Measurements from ENCODE around the gene CDK13.

The CDK13 gene

DNA sequence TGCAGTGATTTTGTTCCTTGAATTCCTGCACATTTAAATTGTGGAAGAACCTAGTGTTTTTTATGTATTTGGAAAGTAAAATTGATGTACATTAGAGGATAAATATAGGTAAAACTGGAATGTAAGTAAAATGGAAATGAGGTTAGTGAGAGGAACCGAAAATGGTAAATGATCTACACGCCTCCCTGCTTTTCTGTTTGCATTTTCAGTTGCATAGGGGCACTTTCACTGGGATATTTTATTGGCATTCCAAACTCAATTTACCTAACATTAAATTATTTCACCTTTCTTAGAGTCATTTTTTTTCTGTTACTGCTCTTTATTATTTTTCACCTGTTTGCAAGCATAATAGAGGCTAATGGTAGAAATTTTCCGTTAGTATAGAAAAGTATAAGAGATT is 8.0 kb downstream of the CDK13 start:
- Histone ChIP-seq H3K9me2 (replicated peaks; ENCODE audit: insufficient read depth, low read length) (no peaks in the 10 kb centered on the region), H2AFZ (ENCODE audit: low read length) (no peak overlapping the region), H3K4me3 (ENCODE audit: low read length) (no peak overlapping the region), H3F3A (ENCODE audit: insufficient read depth, low read length) (no peaks in the 10 kb centered on the region), H3K27ac (ENCODE audit: low read length) (no peak overlapping the region), H3K9me3 (replicated peaks; ENCODE audit: insufficient read depth, low read length) (no peaks in the 10 kb centered on the region), H3K4me2 (ENCODE audit: low read depth, low read length) (no peak overlapping the region), H4K20me1 (ENCODE audit: insufficient read depth, low read length) (peaks cover 20% of the 10 kb centered on the region; the same call in 1 of the 2 replicates), H3K79me2 (ENCODE audit: low read length) (peaks cover 90% of the 10 kb centered on the region), H3K36me3 (replicated peaks; ENCODE audit: insufficient read depth, low read length) (peaks cover 9% of the 10 kb centered on the region; the same call in 1 of the 2 replicates), H3K27me3 (replicated peaks; ENCODE audit: insufficient read depth, low read length) (no peaks in the 10 kb centered on the region), H3K9ac (ENCODE audit: low read length) (no peak overlapping the region), H3K4me1 (ENCODE audit: low read length) (peaks cover 14% of the 10 kb centered on the region)
- TF ChIP-seq EZH2 (optimal IDR thresholded peaks at IDR 0.05; ENCODE audit: low read depth, low read length) = no peak
- TF ChIP-seq EZH2phosphoT487 (IDR thresholded peaks at IDR 0.05; ENCODE audit: low read length) = no peak
- TF ChIP-seq, protein P1, sequence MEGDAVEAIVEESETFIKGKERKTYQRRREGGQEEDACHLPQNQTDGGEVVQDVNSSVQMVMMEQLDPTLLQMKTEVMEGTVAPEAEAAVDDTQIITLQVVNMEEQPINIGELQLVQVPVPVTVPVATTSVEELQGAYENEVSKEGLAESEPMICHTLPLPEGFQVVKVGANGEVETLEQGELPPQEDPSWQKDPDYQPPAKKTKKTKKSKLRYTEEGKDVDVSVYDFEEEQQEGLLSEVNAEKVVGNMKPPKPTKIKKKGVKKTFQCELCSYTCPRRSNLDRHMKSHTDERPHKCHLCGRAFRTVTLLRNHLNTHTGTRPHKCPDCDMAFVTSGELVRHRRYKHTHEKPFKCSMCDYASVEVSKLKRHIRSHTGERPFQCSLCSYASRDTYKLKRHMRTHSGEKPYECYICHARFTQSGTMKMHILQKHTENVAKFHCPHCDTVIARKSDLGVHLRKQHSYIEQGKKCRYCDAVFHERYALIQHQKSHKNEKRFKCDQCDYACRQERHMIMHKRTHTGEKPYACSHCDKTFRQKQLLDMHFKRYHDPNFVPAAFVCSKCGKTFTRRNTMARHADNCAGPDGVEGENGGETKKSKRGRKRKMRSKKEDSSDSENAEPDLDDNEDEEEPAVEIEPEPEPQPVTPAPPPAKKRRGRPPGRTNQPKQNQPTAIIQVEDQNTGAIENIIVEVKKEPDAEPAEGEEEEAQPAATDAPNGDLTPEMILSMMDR (IDR thresholded peaks at IDR 0.05; ENCODE audit: low read length) = no peak
- DNase-seq = no peak

DNA sequence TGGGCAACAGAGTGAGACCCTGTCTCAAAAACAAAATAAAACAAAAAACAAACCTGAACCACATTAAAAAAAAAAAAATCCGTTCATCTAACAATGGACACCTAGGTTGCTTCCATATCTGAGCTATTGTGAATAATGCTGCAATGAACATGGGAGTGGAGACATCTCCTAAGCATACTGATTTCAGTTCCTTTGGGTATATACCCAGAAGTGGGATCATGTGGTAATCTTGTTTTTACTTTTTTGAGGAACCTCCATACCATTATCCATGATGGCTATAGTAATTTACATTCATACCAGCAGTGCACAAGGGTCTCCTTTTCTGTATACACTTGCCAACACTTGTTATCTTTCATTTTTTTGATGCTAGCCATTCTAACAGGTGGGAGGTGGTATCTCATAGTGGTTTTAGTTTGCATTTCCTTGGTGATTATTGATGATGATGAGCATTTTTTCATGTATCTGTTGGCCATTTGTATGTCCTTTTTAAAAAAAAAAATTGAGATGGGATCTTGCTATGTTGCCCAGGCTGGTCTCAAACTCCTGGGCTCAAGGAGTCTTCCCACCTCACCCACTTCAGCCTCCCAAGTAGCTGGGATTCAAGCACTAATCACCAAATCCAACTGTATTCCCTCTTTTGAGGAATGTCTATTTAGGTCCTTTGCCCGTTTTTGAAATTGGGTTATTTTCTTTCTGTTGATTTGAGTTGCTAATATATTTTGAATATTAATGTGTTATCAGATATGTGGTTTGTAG is 17.5 kb downstream of the CDK13 start:
- TF ChIP-seq EZH2phosphoT487 (IDR thresholded peaks at IDR 0.05; ENCODE audit: low read length) = no peak
- TF ChIP-seq, protein P1 (IDR thresholded peaks at IDR 0.05; ENCODE audit: low read length) = no peak
- Histone ChIP-seq H3K4me1 (ENCODE audit: low read length) (0 out of 2 replicates have a peak, but pooled peaks cover 2% of the 10 kb centered on the region), H3K36me3 (replicated peaks; ENCODE audit: insufficient read depth, low read length) (no peaks in the 10 kb centered on the region), H3K4me3 (ENCODE audit: low read length) (no peak overlapping the region), H3K27ac (ENCODE audit: low read length) (no peak overlapping the region), H3K79me2 (ENCODE audit: low read length) (peaks cover 72% of the 10 kb centered on the region), H3K9me3 (replicated peaks; ENCODE audit: insufficient read depth, low read length) (no peaks in the 10 kb centered on the region), H3F3A (ENCODE audit: insufficient read depth, low read length) (no peaks in the 10 kb centered on the region), H2AFZ (ENCODE audit: low read length) (no peak overlapping the region), H3K4me2 (ENCODE audit: low read depth, low read length) (no peak overlapping the region), H3K27me3 (replicated peaks; ENCODE audit: insufficient read depth, low read length) (no peaks in the 10 kb centered on the region), H3K9ac (ENCODE audit: low read length) (no peak overlapping the region), H3K9me2 (replicated peaks; ENCODE audit: insufficient read depth, low read length) (no peaks in the 10 kb centered on the region), H4K20me1 (ENCODE audit: insufficient read depth, low read length) (peaks cover 10% of the 10 kb centered on the region; the same call in 1 of the 2 replicates)
- DNase-seq = no peak

DNA sequence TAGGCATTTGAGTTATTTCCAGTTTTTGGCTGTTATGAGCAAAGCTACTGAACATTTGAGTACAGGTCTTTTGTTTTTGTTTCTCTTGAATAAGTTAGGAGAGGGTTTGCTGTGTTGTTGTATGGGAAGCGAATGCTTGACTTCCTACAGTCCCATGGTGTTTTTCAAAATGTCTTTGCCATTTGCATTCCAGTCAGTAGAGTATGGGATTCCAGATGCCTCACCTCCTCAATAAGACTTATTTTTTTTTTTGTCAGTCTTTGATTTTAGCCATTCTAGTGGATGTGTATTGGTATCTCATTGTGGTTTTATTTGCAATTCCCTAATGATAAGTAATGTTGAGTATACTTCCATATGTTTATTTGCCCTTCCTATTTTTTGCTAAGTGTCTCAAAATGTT is 19.4 kb downstream of the CDK13 start:
- peaks cover 10% of the 10 kb centered on the region; the same call in 1 of the 2 replicates for H4K20me1 ChIP-seq (ENCODE audit: insufficient read depth, low read length)
- H3K79me2 ChIP-seq (ENCODE audit: low read length) = peaks cover 86% of the 10 kb centered on the region
- no peak overlapping the region for H3K4me2 ChIP-seq (ENCODE audit: low read depth, low read length)
- H3K27ac ChIP-seq (ENCODE audit: low read length) = no peak overlapping the region
- no peak for TF ChIP-seq EZH2 (optimal IDR thresholded peaks at IDR 0.05; ENCODE audit: low read depth, low read length)
- TF ChIP-seq EZH2phosphoT487 (IDR thresholded peaks at IDR 0.05; ENCODE audit: low read length) = no peak
- TF ChIP-seq, protein P1 (IDR thresholded peaks at IDR 0.05; ENCODE audit: low read length) = no peak
- H3K4me1 ChIP-seq (ENCODE audit: low read length) = 0 out of 2 replicates have a peak, but pooled peaks cover 2% of the 10 kb centered on the region
- no peaks in the 10 kb centered on the region for H3F3A ChIP-seq (ENCODE audit: insufficient read depth, low read length)
- H3K4me3 ChIP-seq (ENCODE audit: low read length) = no peak overlapping the region
- H3K9ac ChIP-seq (ENCODE audit: low read length) = no peak overlapping the region
- no peak overlapping the region for H2AFZ ChIP-seq (ENCODE audit: low read length)
- H3K27me3 ChIP-seq (replicated peaks; ENCODE audit: insufficient read depth, low read length) = no peaks in the 10 kb centered on the region
- H3K36me3 ChIP-seq (replicated peaks; ENCODE audit: insufficient read depth, low read length) = no peaks in the 10 kb centered on the region
- no peaks in the 10 kb centered on the region for H3K9me3 ChIP-seq (replicated peaks; ENCODE audit: insufficient read depth, low read length)
- no peaks in the 10 kb centered on the region for H3K9me2 ChIP-seq (replicated peaks; ENCODE audit: insufficient read depth, low read length)
- no peak for DNase-seq
